Measurements from ENCODE around the gene SLC7A5.

GRCh38 chr16:87834668-87835473, 34.4 kb downstream of the SLC7A5 start:
- TF ChIP-seq, protein P1, sequence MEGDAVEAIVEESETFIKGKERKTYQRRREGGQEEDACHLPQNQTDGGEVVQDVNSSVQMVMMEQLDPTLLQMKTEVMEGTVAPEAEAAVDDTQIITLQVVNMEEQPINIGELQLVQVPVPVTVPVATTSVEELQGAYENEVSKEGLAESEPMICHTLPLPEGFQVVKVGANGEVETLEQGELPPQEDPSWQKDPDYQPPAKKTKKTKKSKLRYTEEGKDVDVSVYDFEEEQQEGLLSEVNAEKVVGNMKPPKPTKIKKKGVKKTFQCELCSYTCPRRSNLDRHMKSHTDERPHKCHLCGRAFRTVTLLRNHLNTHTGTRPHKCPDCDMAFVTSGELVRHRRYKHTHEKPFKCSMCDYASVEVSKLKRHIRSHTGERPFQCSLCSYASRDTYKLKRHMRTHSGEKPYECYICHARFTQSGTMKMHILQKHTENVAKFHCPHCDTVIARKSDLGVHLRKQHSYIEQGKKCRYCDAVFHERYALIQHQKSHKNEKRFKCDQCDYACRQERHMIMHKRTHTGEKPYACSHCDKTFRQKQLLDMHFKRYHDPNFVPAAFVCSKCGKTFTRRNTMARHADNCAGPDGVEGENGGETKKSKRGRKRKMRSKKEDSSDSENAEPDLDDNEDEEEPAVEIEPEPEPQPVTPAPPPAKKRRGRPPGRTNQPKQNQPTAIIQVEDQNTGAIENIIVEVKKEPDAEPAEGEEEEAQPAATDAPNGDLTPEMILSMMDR (conservative IDR thresholded peaks at IDR 0.05; ENCODE audit: low read length): no peak
- no peak for TF ChIP-seq EZH2phosphoT487 (IDR thresholded peaks at IDR 0.05; ENCODE audit: borderline replicate concordance, low read depth, low read length)
